ENCODE data around the gene LDLRAD4. TPM values are rescaled to one million over a fixed set of nuclear protein-coding genes. Genes with fewer than 3 reads are reported as not detected.

LDLRAD4 gene
- total RNA-seq, 1 experiment from 2014 or later: not detected

DNA sequence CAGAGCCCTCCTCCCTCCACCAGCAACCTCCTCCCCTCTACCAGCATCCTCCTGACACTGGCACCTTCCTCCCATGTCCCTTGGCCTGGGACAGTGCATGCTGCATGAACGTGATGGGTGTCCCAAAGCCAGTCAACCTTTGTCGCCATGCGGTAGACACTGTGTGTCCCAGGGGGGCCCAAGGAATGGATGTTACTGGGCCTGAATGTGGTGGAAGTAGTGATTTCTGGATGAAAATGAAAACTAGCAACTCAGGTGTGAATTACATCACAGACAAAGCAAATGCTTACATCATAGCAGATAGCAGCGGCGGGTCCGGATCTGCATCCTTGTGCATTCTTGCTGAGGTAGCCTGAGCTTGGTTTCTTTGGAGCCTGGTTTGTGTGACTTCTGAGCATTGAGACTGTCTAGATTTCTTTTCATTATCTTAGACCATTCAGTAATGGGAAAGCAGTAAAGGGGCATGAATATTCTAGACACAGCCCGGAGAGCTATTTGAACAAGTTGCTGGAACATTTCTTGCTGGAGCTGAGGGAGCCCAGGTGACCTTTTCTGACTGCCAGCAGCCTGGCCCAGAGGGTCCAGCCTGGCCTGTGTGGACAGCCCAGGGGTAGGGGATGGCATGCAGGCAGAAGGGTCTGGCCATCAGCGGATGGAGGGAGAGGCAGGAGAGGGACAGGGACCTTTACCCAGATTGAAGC is 407.4 kb downstream of the LDLRAD4 start:
- TF ChIP-seq CTCF (conservative IDR thresholded peaks at IDR 0.05; ENCODE audit: low read depth, low read length) (no peak), EZH2phosphoT487 (IDR thresholded peaks at IDR 0.05; ENCODE audit: borderline replicate concordance, low read length) (no peak), EZH2 (IDR thresholded peaks at IDR 0.05; ENCODE audit: low read length, unreplicated experiment) (no peak)
- intact Hi-C loops (cut with micrococcal nuclease): no loop called here
- Histone ChIP-seq H3F3A (ENCODE audit: low read length, unreplicated experiment) (no peaks in the 10 kb centered on the region), H3K4me2 (ENCODE audit: low read length) (no peak overlapping the region), H3K27ac (ENCODE audit: low read length) (no peak overlapping the region), H3K9ac (ENCODE audit: low read length) (no peak overlapping the region), H3K36me3 (ENCODE audit: low read depth, low read length) (no peaks in the 10 kb centered on the region), H4K20me1 (ENCODE audit: low read length) (no peaks in the 10 kb centered on the region), H2AFZ (ENCODE audit: low read length) (no peak overlapping the region), H3K9me3 (ENCODE audit: low read length) (no peaks in the 10 kb centered on the region), H3K27me3 (ENCODE audit: low read length) (peaks cover 71% of the 10 kb centered on the region), H3K79me2 (ENCODE audit: low read length) (no peaks in the 10 kb centered on the region), H3K4me1 (ENCODE audit: insufficient read depth, low read length) (no peaks in the 10 kb centered on the region), H3K9me2 (replicated peaks; ENCODE audit: low read length) (no peaks in the 10 kb centered on the region), H3K4me3 (ENCODE audit: low read length) (no peak overlapping the region)
- ChIA-PET CTCF (no interaction called here), POLR2A (ENCODE audit: unreplicated experiment) (interaction anchor here (0.6 kb wide), 1 partner anchor 13 kb away, joined by 9 read pairs; no protein-coding TSS in a partner anchor)
- ATAC-seq (no peak), DNase-seq (no peak)
- BruUV-seq (replicated peaks): no TSS peak

- Histone ChIP-seq H3K27ac (ENCODE audit: low read length) (no peak overlapping the region), H4K20me1 (ENCODE audit: low read length) (no peaks in the 10 kb centered on the region), H3K9me2 (replicated peaks; ENCODE audit: low read length) (no peaks in the 10 kb centered on the region), H3K79me2 (ENCODE audit: low read length) (no peaks in the 10 kb centered on the region), H3K9ac (ENCODE audit: low read length) (no peak overlapping the region), H3K4me3 (ENCODE audit: low read length) (no peak overlapping the region), H3K36me3 (ENCODE audit: low read depth, low read length) (no peaks in the 10 kb centered on the region), H3K9me3 (ENCODE audit: low read length) (no peaks in the 10 kb centered on the region), H3F3A (ENCODE audit: low read length, unreplicated experiment) (no peaks in the 10 kb centered on the region), H3K4me2 (ENCODE audit: low read length) (no peak overlapping the region), H2AFZ (ENCODE audit: low read length) (no peak overlapping the region), H3K27me3 (ENCODE audit: low read length) (peaks cover 66% of the 10 kb centered on the region), H3K4me1 (ENCODE audit: insufficient read depth, low read length) (no peaks in the 10 kb centered on the region)
- intact Hi-C loops (cut with micrococcal nuclease): no loop called here
- ATAC-seq (no peak), DNase-seq (no peak)
- TF ChIP-seq EZH2phosphoT487 (IDR thresholded peaks at IDR 0.05; ENCODE audit: borderline replicate concordance, low read length): no peak
- no peak for TF ChIP-seq CTCF (conservative IDR thresholded peaks at IDR 0.05; ENCODE audit: low read depth, low read length)
- no peak for TF ChIP-seq EZH2 (IDR thresholded peaks at IDR 0.05; ENCODE audit: low read length, unreplicated experiment)
- no TSS peak for BruUV-seq (replicated peaks)
- ChIA-PET POLR2A (ENCODE audit: unreplicated experiment) (no interaction called here), CTCF (no interaction called here)
Observed at GRCh38 chr18:13626544-13626908, 408.0 kb downstream of the LDLRAD4 start.

DNA sequence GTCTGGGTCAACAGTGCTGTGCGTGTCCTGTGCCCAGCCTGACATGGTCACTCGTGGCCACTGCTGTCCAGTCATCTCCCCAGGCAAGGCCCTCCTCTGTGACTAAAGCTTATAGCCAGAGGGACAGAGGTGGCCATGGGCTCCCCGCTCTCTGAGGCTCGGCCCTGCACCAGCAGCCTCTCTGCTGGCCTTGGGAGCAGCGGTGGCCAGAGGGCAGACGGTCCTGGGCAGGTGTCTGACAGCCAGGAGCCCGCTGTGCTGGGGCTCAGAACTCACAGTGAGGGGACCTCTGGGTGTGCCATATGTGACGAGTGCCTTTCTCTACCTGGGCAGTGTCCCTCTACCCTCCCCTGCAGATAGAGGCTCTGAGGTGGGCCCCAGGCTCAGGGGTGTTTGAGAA is 409.1 kb downstream of the LDLRAD4 start:
- Histone ChIP-seq H3K9me3 (ENCODE audit: low read length) (no peaks in the 10 kb centered on the region; the same call in 1 of the 2 replicates), H3K79me2 (ENCODE audit: low read length) (no peaks in the 10 kb centered on the region), H3F3A (ENCODE audit: low read length, unreplicated experiment) (no peaks in the 10 kb centered on the region), H2AFZ (ENCODE audit: low read length) (no peak overlapping the region), H3K9ac (ENCODE audit: low read length) (no peak overlapping the region), H3K36me3 (ENCODE audit: low read depth, low read length) (no peaks in the 10 kb centered on the region), H4K20me1 (ENCODE audit: low read length) (no peaks in the 10 kb centered on the region), H3K9me2 (replicated peaks; ENCODE audit: low read length) (no peaks in the 10 kb centered on the region), H3K27me3 (ENCODE audit: low read length) (peaks cover 56% of the 10 kb centered on the region), H3K4me1 (ENCODE audit: insufficient read depth, low read length) (no peaks in the 10 kb centered on the region), H3K27ac (ENCODE audit: low read length) (no peak overlapping the region), H3K4me2 (ENCODE audit: low read length) (no peak overlapping the region), H3K4me3 (ENCODE audit: low read length) (no peak overlapping the region)
- intact Hi-C loops (cut with micrococcal nuclease): no loop called here
- no peak for TF ChIP-seq EZH2phosphoT487 (IDR thresholded peaks at IDR 0.05; ENCODE audit: borderline replicate concordance, low read length)
- TF ChIP-seq EZH2 (IDR thresholded peaks at IDR 0.05; ENCODE audit: low read length, unreplicated experiment): no peak
- no peak for TF ChIP-seq CTCF (conservative IDR thresholded peaks at IDR 0.05; ENCODE audit: low read depth, low read length)
- ChIA-PET CTCF (no interaction called here), POLR2A (ENCODE audit: unreplicated experiment) (no interaction called here)
- ATAC-seq: no peak
- no TSS peak for BruUV-seq (replicated peaks)
- DNase-seq: no peak
